Esophagus muscularis mucosa (tissue), 4 donors: ENCODE data around the gene NACA2. TPM values are rescaled to one million over a fixed set of nuclear protein-coding genes. Genes with fewer than 3 reads are reported as not detected.
A peak's percentile ranks its signal among the peaks of the same experiment; 100 is the strongest.
"Not testable (repeated sequence)": the region's sequence is repeated elsewhere in the genome, so short reads cannot be mapped to it uniquely, and the experiment has no call there.

Experiments
- DNase-seq: peaks from one replicate; pipeline ENCODE4 v3.0.0-alpha.2; 2017; ENCODE audit errors: extremely low spot score
- H3K27ac ChIP-seq, 4 donors: fragments of 200-600 bp; sonication (generic); replicated peaks in 1 of 4; 1 replicate in 3 of 4; 2 replicates in 1 of 4; pipeline ENCODE4 v1.5.1; 2016 to 2019; ENCODE audit warnings: mild to moderate bottlenecking in 1 of 4
- H3K27me3 ChIP-seq, 4 donors: fragments of 200-600 bp; sonication (generic); one replicate each; pipeline versions ENCODE4 v1.5.1 to v1.6.0; 2016 to 2019
- H3K36me3 ChIP-seq, 4 donors: fragments of 200-600 bp; sonication (generic); one replicate each; pipeline ENCODE4 v1.5.1; 2016 to 2019
- H3K4me1 ChIP-seq, 4 donors: fragments of 200-600 bp; sonication (generic); one replicate each; pipeline ENCODE4 v1.5.1; 2016 to 2019
- H3K4me3 ChIP-seq, 4 donors: fragments of 200-600 bp; sonication (generic); 1 replicate in 2 of 4; 2 replicates in 2 of 4; pipeline ENCODE4 v1.5.1; 2016 to 2019; ENCODE audit warnings: mild to moderate bottlenecking in 4 of 4, moderate library complexity in 1 of 4
- H3K9me3 ChIP-seq, 4 donors: fragments of 200-600 bp; sonication (generic); 1 replicate in 3 of 4; 2 replicates in 1 of 4; pipeline ENCODE4 v1.5.1; 2016 to 2019
- EP300 ChIP-seq: sonication (generic); formaldehyde crosslinking; IDR thresholded peaks from one replicate; pipeline ENCODE4 v1.6.1; 2017; ENCODE audit warnings: antibody characterized with exemption
- POLR2A ChIP-seq: fragments of 450-650 bp; IDR thresholded peaks from one replicate; pipeline ENCODE4 v1.6.1; 2017; ENCODE audit warnings: antibody characterized with exemption, moderate library complexity, mild to moderate bottlenecking, low read depth
- POLR2AphosphoS5 ChIP-seq, 2 donors: sonication (generic); formaldehyde crosslinking; IDR thresholded peaks; one replicate each; pipeline ENCODE4 v1.6.1; 2017; ENCODE audit warnings: antibody characterized with exemption in 2 of 2
- WGBS: methylation state at CpG from one replicate; pipeline ENCODE4 v1.1.5; 2018; 5-methylcytosine and 5-hydroxymethylcytosine counted together
- intact Hi-C: fragments of 100-400 bp; cut with DNase I; formaldehyde crosslinking; loops from one replicate; pipeline ENCODE4 v1.15.1; 2023
- total RNA-seq, 4 donors: library from RNA; depleted of rRNA; stranded (reverse); fragments of >200 nt; gene quantifications; one replicate each; pipeline versions ENCODE4 v1.1.0 to v1.2.1, GENCODE V29; 2016
- TF ChIP-seq, protein P1 (sequence below), 3 experiments: fragments of 200-600 bp in 2 of 3; fragments of 450-650 bp in 1 of 3; sonication (generic) in 2 of 3; IDR thresholded peaks; one replicate each; pipeline ENCODE4 v1.5.1; 2017 to 2019; ENCODE audit warnings: antibody characterized with exemption in 3 of 3, mild to moderate bottlenecking in 2 of 3, moderate library complexity in 1 of 3

Gene NACA2
- total RNA-seq, 4 donors from 2014 or later = not detected

DNA sequence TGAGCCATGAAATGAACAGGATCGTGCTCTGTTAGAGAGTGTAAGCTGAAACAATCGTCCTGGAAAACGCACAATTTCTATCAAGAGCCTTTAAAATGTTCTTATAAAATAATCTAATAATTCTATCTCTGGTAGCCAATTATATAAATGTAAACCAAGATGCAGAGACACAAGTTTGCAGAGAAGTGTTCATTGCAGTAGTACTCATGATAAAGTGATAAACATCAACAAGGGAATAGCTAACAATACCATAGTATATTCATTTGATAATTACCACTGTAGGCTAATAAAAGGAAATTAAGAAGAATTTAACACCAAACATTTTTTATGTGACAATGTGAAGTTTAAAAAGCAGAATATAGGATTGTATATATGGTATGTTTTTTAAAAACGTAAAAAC, 12.4 kb downstream of the NACA2 start:
- no peak for DNase-seq
- WGBS = 89% methylated on average over 4 of the region's 4 CpGs
- no peaks in the 10 kb centered on the region for H3K9me3 ChIP-seq

DNA sequence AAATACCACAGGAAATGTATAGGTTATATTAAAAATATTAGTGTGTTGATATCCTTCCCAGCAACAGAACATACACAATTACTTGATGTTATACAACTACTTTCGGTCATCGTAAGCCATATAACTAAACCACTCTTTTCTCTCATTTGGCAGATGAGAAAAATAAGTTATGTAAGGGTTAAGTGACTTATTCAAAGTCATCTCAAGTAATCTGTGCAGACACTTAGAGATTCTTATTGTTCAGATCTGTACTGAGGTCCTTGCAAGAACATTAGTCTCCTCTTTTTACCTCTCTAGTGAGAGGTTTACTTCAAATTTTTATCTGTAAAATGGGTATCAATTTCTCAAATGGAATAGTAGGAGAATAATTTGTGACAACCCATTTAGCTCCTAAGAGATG, 15.0 kb downstream of the NACA2 start:
- WGBS = 94% methylated on average over 2 of the region's 2 CpGs
- no peak overlapping the region for H3K4me3 ChIP-seq

More for the DNA sequence above, 12.4 kb downstream of the NACA2 start:
- H3K36me3 ChIP-seq = no peaks in the 10 kb centered on the region
- no peak overlapping the region for H3K27ac ChIP-seq
- H3K27me3 ChIP-seq = no peaks in the 10 kb centered on the region
- peaks cover 0 to 4% (median 0%) of the 10 kb centered on the region in 4 donors for H3K4me1 ChIP-seq
- no peak overlapping the region for H3K4me3 ChIP-seq
- TF ChIP-seq, protein P1, sequence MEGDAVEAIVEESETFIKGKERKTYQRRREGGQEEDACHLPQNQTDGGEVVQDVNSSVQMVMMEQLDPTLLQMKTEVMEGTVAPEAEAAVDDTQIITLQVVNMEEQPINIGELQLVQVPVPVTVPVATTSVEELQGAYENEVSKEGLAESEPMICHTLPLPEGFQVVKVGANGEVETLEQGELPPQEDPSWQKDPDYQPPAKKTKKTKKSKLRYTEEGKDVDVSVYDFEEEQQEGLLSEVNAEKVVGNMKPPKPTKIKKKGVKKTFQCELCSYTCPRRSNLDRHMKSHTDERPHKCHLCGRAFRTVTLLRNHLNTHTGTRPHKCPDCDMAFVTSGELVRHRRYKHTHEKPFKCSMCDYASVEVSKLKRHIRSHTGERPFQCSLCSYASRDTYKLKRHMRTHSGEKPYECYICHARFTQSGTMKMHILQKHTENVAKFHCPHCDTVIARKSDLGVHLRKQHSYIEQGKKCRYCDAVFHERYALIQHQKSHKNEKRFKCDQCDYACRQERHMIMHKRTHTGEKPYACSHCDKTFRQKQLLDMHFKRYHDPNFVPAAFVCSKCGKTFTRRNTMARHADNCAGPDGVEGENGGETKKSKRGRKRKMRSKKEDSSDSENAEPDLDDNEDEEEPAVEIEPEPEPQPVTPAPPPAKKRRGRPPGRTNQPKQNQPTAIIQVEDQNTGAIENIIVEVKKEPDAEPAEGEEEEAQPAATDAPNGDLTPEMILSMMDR (IDR thresholded peaks at IDR 0.05) = no peak
- TF ChIP-seq POLR2AphosphoS5 (IDR thresholded peaks at IDR 0.05) (no peak), POLR2A (no peak), EP300 (no peak)
- intact Hi-C loops = no loop called here

DNA sequence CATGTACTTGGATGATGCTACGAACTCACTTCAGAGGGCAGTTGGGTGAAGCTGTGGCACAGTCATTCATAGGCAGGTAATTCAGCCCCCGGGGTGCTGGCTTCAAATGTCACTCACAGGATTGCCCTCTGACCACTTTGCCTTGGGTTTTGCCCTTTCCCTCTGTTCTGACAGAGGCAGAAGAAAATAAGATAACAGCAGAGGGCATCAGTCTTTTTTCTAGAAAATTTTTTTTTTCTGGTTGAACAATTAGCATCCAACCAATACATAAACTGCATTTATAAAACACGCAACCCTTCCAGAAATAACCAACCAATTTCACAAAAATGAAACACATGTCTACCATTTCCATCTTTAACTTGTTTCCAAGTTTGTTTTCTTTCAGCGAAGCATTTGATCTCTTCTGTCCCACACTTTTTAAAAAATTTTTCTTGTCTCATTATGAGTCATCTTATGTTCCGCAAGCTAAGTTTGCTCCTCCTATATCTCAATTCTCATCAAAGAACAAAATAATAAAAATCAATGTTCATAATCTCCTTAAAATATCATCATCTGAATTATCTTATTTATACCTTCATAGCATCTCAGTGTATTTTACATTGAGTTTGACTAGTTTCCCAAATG, 15.6 kb downstream of the NACA2 start:
- WGBS = 79% methylated on average over 5 of the region's 5 CpGs
- intact Hi-C loops = no loop called here

More for the DNA sequence above, 15.0 kb downstream of the NACA2 start:
- TF ChIP-seq POLR2A (no peak), EP300 (no peak), POLR2AphosphoS5 (IDR thresholded peaks at IDR 0.05) (no peak)
- TF ChIP-seq, protein P1 (IDR thresholded peaks at IDR 0.05) = no peak
- Histone ChIP-seq H3K9me3 (no peaks in the 10 kb centered on the region), H3K36me3 (no peaks in the 10 kb centered on the region), H3K27ac (no peak overlapping the region), H3K4me1 (peaks cover 0 to 4% (median 0%) of the 10 kb centered on the region in 4 donors), H3K27me3 (no peaks in the 10 kb centered on the region)
- DNase-seq = no peak
- intact Hi-C loops = no loop called here

DNA sequence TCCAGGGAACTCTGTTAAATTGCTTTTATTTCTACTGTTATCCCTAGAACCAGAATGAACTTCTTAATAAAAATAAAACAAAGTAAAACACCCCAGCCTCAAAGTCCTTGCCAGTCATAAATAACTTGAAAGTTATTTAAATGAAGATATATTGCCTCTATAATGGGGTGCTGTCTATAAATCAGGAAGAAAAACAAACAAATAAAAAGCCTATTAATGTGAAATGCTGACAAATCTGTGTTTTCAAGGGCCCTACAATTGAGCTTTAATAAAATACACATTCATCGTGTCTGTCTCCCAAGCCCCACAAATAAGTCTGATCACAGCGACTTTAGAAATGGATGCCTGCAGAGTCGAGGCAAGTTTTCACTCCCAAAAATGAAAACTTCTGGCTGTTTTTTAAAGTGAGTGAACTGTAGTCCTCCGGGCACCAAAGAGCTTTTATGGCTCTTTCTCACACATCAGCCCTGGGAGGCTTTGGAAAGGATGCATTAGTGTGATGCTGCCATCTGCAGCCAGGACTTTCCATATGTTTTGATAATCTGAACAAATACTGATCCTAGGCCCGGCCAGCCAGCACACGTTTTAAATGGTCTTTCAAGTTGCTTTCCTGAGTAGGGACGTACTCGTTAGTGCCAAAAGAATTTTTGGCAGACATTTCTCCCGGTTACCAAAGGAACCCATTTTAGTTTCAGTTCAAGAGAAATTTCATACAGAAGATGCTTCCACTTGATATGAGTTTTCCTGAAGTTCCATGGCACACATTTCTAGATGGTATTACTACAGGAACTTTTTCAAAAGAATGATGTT, 16.3 kb downstream of the NACA2 start:
- H3K4me1 ChIP-seq = peaks cover 0 to 4% (median 0%) of the 10 kb centered on the region in 4 donors
- H3K27me3 ChIP-seq = no peaks in the 10 kb centered on the region
- WGBS = 26% methylated on average over 9 of the region's 9 CpGs
- no peaks in the 10 kb centered on the region for H3K36me3 ChIP-seq
- H3K27ac ChIP-seq = no peak overlapping the region
- H3K9me3 ChIP-seq = peaks cover 0 to 6% (median 4%) of the 10 kb centered on the region in 4 donors
- no peak overlapping the region for H3K4me3 ChIP-seq
- no peak for DNase-seq
- intact Hi-C loops = no loop called here
- TF ChIP-seq POLR2A (no peak), EP300 (no peak)
- TF ChIP-seq, protein P1 (IDR thresholded peaks at IDR 0.05) = peak; percentile 15 to 26 (median 19)

More for the DNA sequence above, 15.6 kb downstream of the NACA2 start:
- TF ChIP-seq POLR2AphosphoS5 (IDR thresholded peaks at IDR 0.05) (no peak), POLR2A (no peak), EP300 (no peak)
- TF ChIP-seq, protein P1 (IDR thresholded peaks at IDR 0.05) = no peak
- Histone ChIP-seq H3K4me3 (no peak overlapping the region), H3K4me1 (peaks cover 0 to 4% (median 0%) of the 10 kb centered on the region in 4 donors), H3K27me3 (no peaks in the 10 kb centered on the region), H3K36me3 (no peaks in the 10 kb centered on the region), H3K27ac (no peak overlapping the region), H3K9me3 (peaks cover 0 to 4% (median 0%) of the 10 kb centered on the region in 4 donors)
- DNase-seq = no peak

DNA sequence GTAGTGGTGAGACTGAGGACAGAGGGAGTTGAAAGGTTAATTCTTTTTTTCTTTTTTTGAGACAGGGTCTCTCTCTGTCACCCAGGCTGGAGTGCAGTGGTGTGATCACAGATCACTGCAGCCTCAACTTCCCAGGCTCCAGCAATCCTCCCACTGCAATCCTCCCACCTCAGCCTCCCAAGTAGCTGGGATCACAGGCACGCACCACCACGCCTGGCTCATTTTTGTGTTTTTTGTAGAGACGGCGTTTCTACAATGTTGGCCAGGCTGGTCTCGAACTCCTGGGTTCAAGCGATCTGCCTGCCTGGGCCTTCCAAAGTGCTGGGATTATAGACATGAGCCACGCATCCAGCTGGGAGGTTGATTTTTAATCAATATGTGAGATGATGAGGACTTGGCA, 18.5 kb downstream of the NACA2 start:
- intact Hi-C loops, H3K27ac ChIP-seq, H3K9me3 ChIP-seq, H3K4me1 ChIP-seq, H3K27me3 ChIP-seq, DNase-seq, H3K4me3 ChIP-seq, H3K36me3 ChIP-seq: not testable (repeated sequence)
- WGBS = 97% methylated on average over 7 of the region's 7 CpGs
